HCT116 (cell line): Measurements from ENCODE around the gene FAM240B. TPM values are rescaled to one million over a fixed set of nuclear protein-coding genes. Genes with fewer than 3 reads are reported as not detected.

Source experiments
- ATAC-seq: fragments of 200-7000 bp; cut with Tn5 transposase; 2 replicates; pipeline ENCODE4 v1.9.1; 2020; ENCODE audit warnings: mild to moderate bottlenecking, moderate library complexity
- BruUV-seq: library from RNA; stranded (reverse); fragments of 400-500 nt; replicated peaks from 2 replicates; lab custom pipeline; 2021; lab: Mats Ljungman, UMichigan
- CTCF ChIA-PET: fragments of 300-600 bp; sonication (Branson Sonifier 250); formaldehyde crosslinking; loops from one replicate; lab custom pipeline; 2021; ENCODE audit warnings: antibody characterized with exemption; lab: Charles Lee
- POLR2A ChIA-PET: fragments of 300-600, 350-600 bp; sonication (Branson Sonifier 250); formaldehyde crosslinking; loops from one replicate; lab custom pipeline; 2021; ENCODE audit warnings: antibody characterized with exemption; lab: Charles Lee
- RAD21 ChIA-PET, 2 experiments: fragments of 300-600 bp; sonication (Branson Sonifier 250); formaldehyde crosslinking; loops; one replicate each; lab custom pipeline; 2023; ENCODE audit warnings: low total read pairs in 2 of 2; ENCODE audit not compliant: uncharacterized antibody in 2 of 2, unreplicated experiment in 2 of 2, low non-redundant PET in 1 of 2; lab: Charles Lee
- DNase-seq: peaks from one replicate; pipeline ENCODE4 v3.0.0-alpha.2; 2010; ENCODE audit warnings: low read depth, low spot score
- H2AFZ ChIP-seq: fragments of 200-600 bp; shearing (Covaris generic), sonication (generic); 2 replicates; pipeline ENCODE4 v1.6.1; 2017; ENCODE audit warnings: low read depth, mixed run types, mixed read lengths, antibody characterized with exemption, low read length; ENCODE audit not compliant: poor library complexity, severe bottlenecking
- H3K27ac ChIP-seq: 2 replicates; pipeline ENCODE4 v1.5.1; 2012; ENCODE audit warnings: low read depth, low read length
- H3K27me3 ChIP-seq: fragments of 200-600 bp; sonication (generic); 2 replicates; pipeline ENCODE4 v1.6.1; 2016; ENCODE audit warnings: mixed run types, low read length, mixed read lengths; ENCODE audit not compliant: insufficient read depth
- H3K36me3 ChIP-seq, 2 experiments: fragments of 200-500 bp in 1 of 2; fragments of 200-600 bp in 1 of 2; sonication (Bioruptor generic) in 1 of 2; sonication (generic) in 1 of 2; 2 replicates each; pipeline versions ENCODE4 v1.5.1 to v1.6.1; 2014 to 2016; ENCODE audit warnings: low read length in 2 of 2, inconsistent platforms in 1 of 2, mixed read lengths in 1 of 2, mixed run types in 1 of 2; ENCODE audit not compliant: insufficient read depth in 2 of 2, control insufficient read depth in 1 of 2
- H3K4me1 ChIP-seq, 2 experiments: fragments of 200-600 bp in 1 of 2; sonication (generic) in 1 of 2; 2 replicates each; pipeline versions ENCODE4 v1.5.1 to v1.6.1; 2012 to 2017; ENCODE audit warnings: low read length in 2 of 2, inconsistent platforms in 1 of 2, mild to moderate bottlenecking in 1 of 2, mixed read lengths in 1 of 2, mixed run types in 1 of 2, moderate library complexity in 1 of 2; ENCODE audit not compliant: insufficient read depth in 2 of 2, control insufficient read depth in 1 of 2
- H3K4me2 ChIP-seq: fragments of 200-600 bp; sonication (generic); 2 replicates; pipeline ENCODE4 v1.6.1; 2017; ENCODE audit warnings: mixed run types, low read length, mixed read lengths
- H3K4me3 ChIP-seq, 2 experiments: fragments of 200-600 bp in 1 of 2; sonication (generic) in 1 of 2; replicated peaks in 1 of 2; 2 replicates each; pipeline ENCODE4 v1.5.1; 2011 to 2016; ENCODE audit warnings: low read length in 2 of 2, control low read depth in 1 of 2, low read depth in 1 of 2, mild to moderate bottlenecking in 1 of 2, mixed read lengths in 1 of 2, mixed run types in 1 of 2
- H3K79me2 ChIP-seq: fragments of 200-600 bp; sonication (generic); 2 replicates; pipeline ENCODE4 v1.6.1; 2017; ENCODE audit warnings: mild to moderate bottlenecking, mixed run types, low read length, moderate library complexity, mixed read lengths; ENCODE audit not compliant: insufficient read depth
- H3K9ac ChIP-seq: fragments of 200-600 bp; sonication (generic); 2 replicates; pipeline ENCODE4 v1.6.1; 2016; ENCODE audit warnings: low read length, mixed read lengths
- H3K9me2 ChIP-seq: fragments of 200-600 bp; sonication (generic), shearing (Covaris generic); 2 replicates; pipeline ENCODE4 v1.6.1; 2017; ENCODE audit warnings: mixed run types, mild to moderate bottlenecking, moderate library complexity; ENCODE audit not compliant: insufficient read depth
- H3K9me3 ChIP-seq, 2 experiments: fragments of 200-500 bp in 1 of 2; fragments of 200-600 bp in 1 of 2; sonication (Bioruptor generic) in 1 of 2; sonication (generic) in 1 of 2; 2 replicates each; pipeline ENCODE4 v1.6.1; 2014 to 2017; ENCODE audit warnings: low read length in 2 of 2, mixed read lengths in 2 of 2, inconsistent platforms in 1 of 2, low read depth in 1 of 2, mild to moderate bottlenecking in 1 of 2, mixed run types in 1 of 2, moderate library complexity in 1 of 2; ENCODE audit not compliant: control insufficient read depth in 1 of 2, insufficient read depth in 1 of 2
- H4K20me1 ChIP-seq: fragments of 200-600 bp; sonication (generic), shearing (Covaris generic); 2 replicates; pipeline ENCODE4 v1.6.1; 2017; ENCODE audit warnings: mixed run types, mild to moderate bottlenecking, moderate library complexity; ENCODE audit not compliant: insufficient read depth
- CBX3 ChIP-seq: IDR thresholded peaks from 2 replicates; pipeline ENCODE4 v1.6.1; 2012; ENCODE audit warnings: low read depth
- EZH2phosphoT487 ChIP-seq: fragments of 200-600 bp; IDR thresholded peaks from 2 replicates; pipeline ENCODE4 v1.6.1; 2018; ENCODE audit warnings: antibody characterized with exemption, borderline replicate concordance
- MAX ChIP-seq: IDR thresholded peaks from 2 replicates; pipeline ENCODE4 v1.6.1; 2012
- RAD21 ChIP-seq: IDR thresholded peaks from 2 replicates; pipeline ENCODE4 v1.6.1; 2012; ENCODE audit warnings: low read depth, mild to moderate bottlenecking
- SP1 ChIP-seq: IDR thresholded peaks from 2 replicates; pipeline ENCODE4 v1.6.1; 2012; ENCODE audit warnings: low read depth
- TCF7L2 ChIP-seq: IDR thresholded peaks from 2 replicates; pipeline ENCODE4 v1.7.0; 2011; ENCODE audit warnings: borderline replicate concordance, inconsistent platforms; ENCODE audit not compliant: insufficient read depth, insufficient read length; ENCODE audit errors: extremely low read depth
- intact Hi-C: fragments of 100-400 bp; cut with micrococcal nuclease; formaldehyde crosslinking; loops from 2 replicates; pipeline ENCODE4 v1.10.0; 2022
- total RNA-seq: library from RNA; stranded (reverse); gene quantifications from one replicate; pipeline ENCODE4 v1.2.1, GENCODE V29; 2021; ENCODE audit not compliant: unreplicated experiment
- TF ChIP-seq, protein P1 (sequence below): IDR thresholded peaks from 2 replicates; pipeline ENCODE4 v1.6.1; 2012
- TF ChIP-seq, protein P2 (sequence below): IDR thresholded peaks from 2 replicates; pipeline ENCODE4 v1.6.1; 2012; ENCODE audit warnings: low read depth

The FAM240B gene
- total RNA-seq, 1 experiment from 2014 or later: not detected

- ChIA-PET CTCF (no interaction called here), POLR2A (no interaction called here), RAD21 (no interaction called here)
- Histone ChIP-seq H3K9ac (no peak overlapping the region), H3K27ac (no peak overlapping the region), H3K79me2 (no peaks in the 10 kb centered on the region), H3K9me2 (no peaks in the 10 kb centered on the region), H4K20me1 (no peaks in the 10 kb centered on the region), H3K36me3 (no peaks in the 10 kb centered on the region), H3K4me1 (no peaks in the 10 kb centered on the region), H3K4me2 (no peak overlapping the region), H3K4me3 (no peak overlapping the region), H2AFZ (no peak overlapping the region), H3K9me3 (no peaks in the 10 kb centered on the region), H3K27me3 (no peaks in the 10 kb centered on the region)
- ATAC-seq: no peak
- BruUV-seq: no TSS peak
- DNase-seq: no peak
- intact Hi-C loops: no loop called here
- no peak for TF ChIP-seq TCF7L2
Observed at GRCh38 chr9:38765101-38765500, 45.2 kb upstream of the FAM240B start.

DNA sequence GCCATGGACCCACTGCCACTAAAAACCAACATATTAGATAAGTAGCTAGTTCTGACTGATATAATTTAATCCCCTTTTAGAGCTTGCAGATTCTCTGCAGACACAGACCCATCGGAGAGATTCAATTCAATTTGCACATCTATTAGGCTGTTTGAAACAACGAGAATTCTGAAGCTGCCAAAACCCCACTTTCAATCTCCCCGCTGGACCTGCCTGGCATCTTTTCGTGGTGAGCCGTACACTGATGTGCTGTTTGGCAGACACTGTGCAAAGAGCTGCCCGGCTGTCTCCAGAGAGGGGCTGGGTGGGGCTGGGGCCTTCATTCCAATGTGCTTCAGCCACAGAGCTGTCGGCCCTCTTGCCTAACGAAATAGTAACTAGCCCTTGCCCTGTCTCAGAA is 42.1 kb upstream of the FAM240B start:
- BruUV-seq: no TSS peak
- ChIA-PET CTCF (no interaction called here), POLR2A (no interaction called here), RAD21 (no interaction called here)
- Histone ChIP-seq H3K4me2 (no peak overlapping the region), H3K9ac (no peak overlapping the region), H3K9me2 (no peaks in the 10 kb centered on the region), H2AFZ (no peak overlapping the region), H3K4me1 (no peaks in the 10 kb centered on the region), H3K27me3 (no peaks in the 10 kb centered on the region), H3K9me3 (no peaks in the 10 kb centered on the region), H3K27ac (no peak overlapping the region), H3K4me3 (no peak overlapping the region), H3K36me3 (no peaks in the 10 kb centered on the region), H4K20me1 (no peaks in the 10 kb centered on the region), H3K79me2 (no peaks in the 10 kb centered on the region)
- ATAC-seq (no peak), DNase-seq (no peak)
- intact Hi-C loops: no loop called here
- TF ChIP-seq MAX (no peak), CBX3 (no peak), SP1 (no peak), TCF7L2 (no peak), RAD21 (no peak), EZH2phosphoT487 (no peak)
- TF ChIP-seq, protein P1, sequence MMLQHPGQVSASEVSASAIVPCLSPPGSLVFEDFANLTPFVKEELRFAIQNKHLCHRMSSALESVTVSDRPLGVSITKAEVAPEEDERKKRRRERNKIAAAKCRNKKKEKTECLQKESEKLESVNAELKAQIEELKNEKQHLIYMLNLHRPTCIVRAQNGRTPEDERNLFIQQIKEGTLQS: no peak
- TF ChIP-seq, protein P2, sequence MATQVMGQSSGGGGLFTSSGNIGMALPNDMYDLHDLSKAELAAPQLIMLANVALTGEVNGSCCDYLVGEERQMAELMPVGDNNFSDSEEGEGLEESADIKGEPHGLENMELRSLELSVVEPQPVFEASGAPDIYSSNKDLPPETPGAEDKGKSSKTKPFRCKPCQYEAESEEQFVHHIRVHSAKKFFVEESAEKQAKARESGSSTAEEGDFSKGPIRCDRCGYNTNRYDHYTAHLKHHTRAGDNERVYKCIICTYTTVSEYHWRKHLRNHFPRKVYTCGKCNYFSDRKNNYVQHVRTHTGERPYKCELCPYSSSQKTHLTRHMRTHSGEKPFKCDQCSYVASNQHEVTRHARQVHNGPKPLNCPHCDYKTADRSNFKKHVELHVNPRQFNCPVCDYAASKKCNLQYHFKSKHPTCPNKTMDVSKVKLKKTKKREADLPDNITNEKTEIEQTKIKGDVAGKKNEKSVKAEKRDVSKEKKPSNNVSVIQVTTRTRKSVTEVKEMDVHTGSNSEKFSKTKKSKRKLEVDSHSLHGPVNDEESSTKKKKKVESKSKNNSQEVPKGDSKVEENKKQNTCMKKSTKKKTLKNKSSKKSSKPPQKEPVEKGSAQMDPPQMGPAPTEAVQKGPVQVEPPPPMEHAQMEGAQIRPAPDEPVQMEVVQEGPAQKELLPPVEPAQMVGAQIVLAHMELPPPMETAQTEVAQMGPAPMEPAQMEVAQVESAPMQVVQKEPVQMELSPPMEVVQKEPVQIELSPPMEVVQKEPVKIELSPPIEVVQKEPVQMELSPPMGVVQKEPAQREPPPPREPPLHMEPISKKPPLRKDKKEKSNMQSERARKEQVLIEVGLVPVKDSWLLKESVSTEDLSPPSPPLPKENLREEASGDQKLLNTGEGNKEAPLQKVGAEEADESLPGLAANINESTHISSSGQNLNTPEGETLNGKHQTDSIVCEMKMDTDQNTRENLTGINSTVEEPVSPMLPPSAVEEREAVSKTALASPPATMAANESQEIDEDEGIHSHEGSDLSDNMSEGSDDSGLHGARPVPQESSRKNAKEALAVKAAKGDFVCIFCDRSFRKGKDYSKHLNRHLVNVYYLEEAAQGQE: no peak
